PC-3 (cell line): ENCODE data around the gene ESRRB.

Experiments
- EZH2 ChIP-seq: fragments of 300-600 bp; sonication (generic); IDR thresholded peaks from one replicate; pipeline ENCODE4 v1.6.1; 2017; ENCODE audit warnings: antibody characterized with exemption, mild to moderate bottlenecking, low read length; ENCODE audit not compliant: unreplicated experiment
- EZH2phosphoT487 ChIP-seq: fragments of 300-600 bp; sonication (generic); IDR thresholded peaks from 2 replicates; pipeline ENCODE4 v1.6.1; 2018; ENCODE audit warnings: mild to moderate bottlenecking, antibody characterized with exemption, low read length, borderline replicate concordance
- TF ChIP-seq, protein P1 (sequence below): fragments of 300-600 bp; sonication (generic); conservative IDR thresholded peaks from 2 replicates; pipeline ENCODE4 v1.5.1; 2017; ENCODE audit warnings: antibody characterized with exemption, low read depth, mild to moderate bottlenecking, low read length

DNA sequence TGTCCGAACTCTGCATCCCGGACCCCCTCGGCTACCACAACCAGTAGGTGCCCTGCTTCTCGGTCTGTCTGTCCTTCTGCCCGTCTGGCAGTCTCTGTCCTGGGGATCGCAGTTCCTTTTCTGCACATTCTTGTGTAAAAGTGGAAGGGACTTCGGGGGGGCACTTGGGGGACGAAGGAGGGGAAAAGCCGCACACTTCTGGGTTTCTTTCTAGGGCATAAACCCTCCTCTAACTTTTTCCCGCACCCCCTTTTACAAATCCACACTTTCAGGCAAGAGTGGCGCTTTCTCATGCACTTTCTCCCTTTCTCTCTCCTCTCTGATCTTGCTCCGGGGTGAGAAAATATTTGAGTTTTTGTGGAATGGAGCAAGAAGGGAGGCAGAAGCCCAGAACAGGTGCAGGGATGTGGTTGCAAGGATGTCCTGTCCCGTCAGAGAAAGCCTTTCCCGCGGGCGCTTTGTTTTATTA lies 506 bp downstream of the ESRRB start:
- peak; percentile 72 for TF ChIP-seq EZH2
- TF ChIP-seq, protein P1, sequence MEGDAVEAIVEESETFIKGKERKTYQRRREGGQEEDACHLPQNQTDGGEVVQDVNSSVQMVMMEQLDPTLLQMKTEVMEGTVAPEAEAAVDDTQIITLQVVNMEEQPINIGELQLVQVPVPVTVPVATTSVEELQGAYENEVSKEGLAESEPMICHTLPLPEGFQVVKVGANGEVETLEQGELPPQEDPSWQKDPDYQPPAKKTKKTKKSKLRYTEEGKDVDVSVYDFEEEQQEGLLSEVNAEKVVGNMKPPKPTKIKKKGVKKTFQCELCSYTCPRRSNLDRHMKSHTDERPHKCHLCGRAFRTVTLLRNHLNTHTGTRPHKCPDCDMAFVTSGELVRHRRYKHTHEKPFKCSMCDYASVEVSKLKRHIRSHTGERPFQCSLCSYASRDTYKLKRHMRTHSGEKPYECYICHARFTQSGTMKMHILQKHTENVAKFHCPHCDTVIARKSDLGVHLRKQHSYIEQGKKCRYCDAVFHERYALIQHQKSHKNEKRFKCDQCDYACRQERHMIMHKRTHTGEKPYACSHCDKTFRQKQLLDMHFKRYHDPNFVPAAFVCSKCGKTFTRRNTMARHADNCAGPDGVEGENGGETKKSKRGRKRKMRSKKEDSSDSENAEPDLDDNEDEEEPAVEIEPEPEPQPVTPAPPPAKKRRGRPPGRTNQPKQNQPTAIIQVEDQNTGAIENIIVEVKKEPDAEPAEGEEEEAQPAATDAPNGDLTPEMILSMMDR, result no peak
- peak; percentile 10; the same call in 1 of the 2 replicates for TF ChIP-seq EZH2phosphoT487
